SK-N-SH treated with all-trans-retinoic acid at 6 μM for 48 hours (cell line): ENCODE data around the gene CCR5AS.

Experiments used
- ATAC-seq: fragments of 200-7000 bp; cut with Tn5 transposase; 3 replicates; pipeline ENCODE4 v1.9.1; 2020; ENCODE audit warnings: mild to moderate bottlenecking, moderate library complexity
- BACH2 ChIP-seq: fragments of 250-450 bp; sonication (Bioruptor Pico); IDR thresholded peaks from 2 replicates; pipeline ENCODE4 v1.9.0; 2021; ENCODE audit warnings: mild to moderate bottlenecking, borderline replicate concordance
- CSDC2 ChIP-seq: fragments of 250-450 bp; sonication (Bioruptor Pico); IDR thresholded peaks from 2 replicates; pipeline ENCODE4 v1.5.0; 2020; ENCODE audit warnings: mild to moderate bottlenecking, moderate library complexity
- ESRRG ChIP-seq: fragments of 250-450 bp; sonication (Bioruptor Pico); IDR thresholded peaks from 2 replicates; pipeline ENCODE4 v1.6.1; 2021; ENCODE audit warnings: mild to moderate bottlenecking
- GLIS3 ChIP-seq: fragments of 250-450 bp; sonication (Bioruptor Pico); IDR thresholded peaks from 2 replicates; pipeline ENCODE4 v1.5.0; 2020; ENCODE audit warnings: mild to moderate bottlenecking, moderate library complexity
- ISL1 ChIP-seq: fragments of 250-450 bp; sonication (Bioruptor Pico); IDR thresholded peaks from 2 replicates; pipeline ENCODE4 v2.1.2; 2022; ENCODE audit warnings: mild to moderate bottlenecking, moderate library complexity
- OSR1 ChIP-seq: fragments of 250-450 bp; sonication (Bioruptor Pico); IDR thresholded peaks from 2 replicates; pipeline ENCODE4 v1.8.0; 2022; ENCODE audit warnings: moderate library complexity, mild to moderate bottlenecking, inconsistent platforms
- POU6F1 ChIP-seq: fragments of 250-450 bp; sonication (Bioruptor Pico); IDR thresholded peaks from 2 replicates; pipeline ENCODE4 v1.8.0; 2021; ENCODE audit warnings: low read depth, mild to moderate bottlenecking, moderate library complexity, borderline replicate concordance
- RARB ChIP-seq: fragments of 250-450 bp; sonication (Bioruptor Pico); IDR thresholded peaks from 2 replicates; pipeline ENCODE4 v1.8.0; 2021; ENCODE audit warnings: mild to moderate bottlenecking, moderate library complexity
- SNAI2 ChIP-seq: fragments of 250-450 bp; sonication (Bioruptor Pico); IDR thresholded peaks from 2 replicates; pipeline ENCODE4 v1.5.0; 2020; ENCODE audit warnings: mild to moderate bottlenecking, moderate library complexity
- TCF4 ChIP-seq: fragments of 250-450 bp; sonication (Bioruptor Pico); IDR thresholded peaks from 2 replicates; pipeline ENCODE4 v1.8.0; 2021; ENCODE audit warnings: mild to moderate bottlenecking, moderate library complexity, borderline replicate concordance
- TOX ChIP-seq: fragments of 250-450 bp; sonication (Bioruptor Pico); IDR thresholded peaks from 2 replicates; pipeline ENCODE4 v1.8.0; 2021; ENCODE audit warnings: mild to moderate bottlenecking, moderate library complexity, borderline replicate concordance
- TSHZ2 ChIP-seq: fragments of 250-450 bp; sonication (Bioruptor Pico); IDR thresholded peaks from 2 replicates; pipeline ENCODE4 v1.5.0; 2020; ENCODE audit warnings: mild to moderate bottlenecking, moderate library complexity
- ZC3H10 ChIP-seq: fragments of 250-450 bp; sonication (Bioruptor Pico); IDR thresholded peaks from 2 replicates; pipeline ENCODE4 v1.5.1; 2021; ENCODE audit warnings: mild to moderate bottlenecking, moderate library complexity
- ZFP3 ChIP-seq: fragments of 250-450 bp; sonication (Bioruptor Pico); IDR thresholded peaks from 2 replicates; pipeline ENCODE4 v1.5.0; 2020; ENCODE audit warnings: mild to moderate bottlenecking, moderate library complexity
- ZNF565 ChIP-seq: fragments of 450-650 bp; formaldehyde crosslinking; conservative IDR thresholded peaks from 2 replicates; pipeline ENCODE4 v1.5.0; 2020; ENCODE audit warnings: low read depth, mild to moderate bottlenecking, moderate library complexity
- ZNF70 ChIP-seq: fragments of 450-650 bp; formaldehyde crosslinking; IDR thresholded peaks from 2 replicates; pipeline ENCODE4 v1.5.0; 2020; ENCODE audit warnings: mild to moderate bottlenecking, moderate library complexity
- ZNF8 ChIP-seq: fragments of 450-650 bp; formaldehyde crosslinking; IDR thresholded peaks from 2 replicates; pipeline ENCODE4 v1.5.0; 2020; ENCODE audit warnings: mild to moderate bottlenecking, moderate library complexity

CCR5AS gene

DNA sequence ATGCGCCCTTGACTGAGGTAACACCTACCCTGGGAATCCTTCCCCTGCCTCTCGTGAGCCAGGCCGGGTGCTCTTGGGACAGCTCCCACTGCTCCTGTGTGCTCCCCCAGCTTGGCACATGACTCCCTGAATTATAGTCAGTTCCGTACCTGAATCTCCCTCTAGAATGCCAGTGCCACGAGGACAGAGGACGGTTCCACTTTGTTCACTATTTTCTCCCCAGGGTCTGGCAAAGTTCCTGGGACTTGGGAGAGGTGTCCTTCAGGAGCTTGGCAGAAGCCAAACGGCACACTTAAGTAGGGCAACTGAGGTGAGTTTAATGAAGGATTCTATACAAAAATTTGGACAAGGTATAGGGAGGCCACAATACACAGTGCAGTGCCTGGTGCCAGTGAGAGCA is 9.8 kb downstream of the CCR5AS start:
- no peak for TF ChIP-seq TSHZ2 (CRISPR knock-in tag)
- TF ChIP-seq ZNF565 (CRISPR knock-in tag) = no peak
- no peak for TF ChIP-seq CSDC2 (CRISPR knock-in tag)
- no peak for TF ChIP-seq ZC3H10
- no peak for TF ChIP-seq OSR1 (CRISPR knock-in tag)
- no peak for ATAC-seq

GRCh38 chr3:46395766-46396530 is 10.9 kb downstream of the CCR5AS start:
- ATAC-seq = no peak
- TF ChIP-seq TSHZ2 (CRISPR knock-in tag) (no peak), TCF4 (CRISPR knock-in tag) (no peak), TOX (CRISPR knock-in tag) (no peak), ZNF70 (CRISPR knock-in tag) (no peak), ZFP3 (CRISPR knock-in tag) (no peak), GLIS3 (CRISPR knock-in tag) (no peak), BACH2 (CRISPR knock-in tag) (no peak), POU6F1 (CRISPR knock-in tag) (no peak), RARB (CRISPR knock-in tag) (no peak), ZNF565 (CRISPR knock-in tag) (no peak), ISL1 (no peak), ZC3H10 (no peak), ESRRG (CRISPR knock-in tag) (no peak), ZNF8 (CRISPR knock-in tag) (no peak)

- no peak for TF ChIP-seq POU6F1 (CRISPR knock-in tag)
- ATAC-seq = no peak
Observed at GRCh38 chr3:46395210-46395661, 11.6 kb downstream of the CCR5AS start.

DNA sequence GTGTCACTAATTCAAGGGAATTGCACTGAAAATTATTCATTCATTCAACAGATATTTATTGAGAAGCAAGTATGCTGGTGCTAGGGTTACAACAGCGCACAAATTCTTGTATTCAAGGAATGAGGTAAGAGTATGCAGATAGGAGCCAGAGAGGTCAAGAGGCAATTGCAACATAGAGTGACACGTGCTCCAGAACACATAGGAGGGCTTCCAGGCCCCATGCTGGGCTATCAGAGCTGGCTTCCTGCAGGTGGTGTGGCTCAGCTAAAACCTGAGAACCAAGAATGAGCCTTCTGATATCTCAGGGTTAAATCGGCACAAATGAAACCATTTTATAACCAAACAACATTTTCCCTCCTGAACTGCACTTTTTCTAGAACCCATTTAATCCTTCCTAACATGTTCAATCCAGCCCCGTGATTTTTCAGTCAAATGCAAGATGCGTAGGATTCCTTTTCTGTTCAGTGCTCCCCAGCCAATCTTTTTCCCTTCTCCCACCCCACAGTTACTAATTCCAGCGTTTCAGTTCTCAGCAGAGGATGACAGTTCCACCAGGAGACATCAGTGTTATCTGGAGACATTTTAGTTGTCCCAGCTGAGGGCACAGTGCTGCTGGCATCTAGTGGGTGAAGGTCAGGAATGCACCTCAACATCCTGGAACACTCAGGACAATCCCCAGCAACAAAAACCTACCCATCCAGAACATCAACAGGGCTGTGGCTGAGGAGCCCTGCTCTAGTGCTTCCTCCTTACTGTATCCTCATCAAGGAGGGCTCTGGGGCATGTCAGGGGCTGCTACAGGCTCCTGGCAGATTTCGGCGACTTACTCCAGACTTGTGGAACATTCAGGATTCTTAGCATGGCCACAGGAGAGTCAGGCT is 13.1 kb downstream of the CCR5AS start:
- no peak for TF ChIP-seq ZNF565 (CRISPR knock-in tag)
- no peak for TF ChIP-seq RARB (CRISPR knock-in tag)
- TF ChIP-seq SNAI2 = no peak
- TF ChIP-seq, all 23 proteins: peak for 0
- no peak for ATAC-seq
